DMS79 (cell line): ENCODE measurements around the gene ATP6V1E1.
A peak's percentile ranks its signal among the peaks of the same experiment; 100 is the strongest.
"Not testable (repeated sequence)": the region's sequence is repeated elsewhere in the genome, so short reads cannot be mapped to it uniquely, and the experiment has no call there.

Source experiments
- DNase-seq: peaks from one replicate; lab custom pipeline; 2025; lab: John Stamatoyannopoulos, UW

Gene ATP6V1E1

DNA sequence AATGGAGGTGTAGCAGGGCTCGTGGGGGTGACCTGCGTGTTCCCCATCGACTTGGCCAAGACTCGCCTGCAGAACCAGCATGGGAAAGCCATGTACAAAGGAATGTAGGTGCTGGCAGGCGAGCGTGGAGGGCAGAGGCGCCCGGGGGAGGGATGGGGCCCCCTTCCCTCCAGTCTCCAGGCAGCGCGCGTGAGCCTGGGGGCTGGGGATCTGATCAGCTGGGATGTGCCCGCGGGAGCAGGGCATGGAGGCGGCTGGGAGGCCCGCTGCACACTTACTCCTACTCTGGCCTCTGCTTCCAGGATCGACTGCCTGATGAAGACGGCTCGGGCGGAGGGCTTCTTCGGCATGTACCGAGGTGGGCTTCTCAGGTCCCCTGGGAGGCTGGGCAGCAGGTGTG is 47.5 kb downstream of the ATP6V1E1 start:
- no peak for DNase-seq

DNA sequence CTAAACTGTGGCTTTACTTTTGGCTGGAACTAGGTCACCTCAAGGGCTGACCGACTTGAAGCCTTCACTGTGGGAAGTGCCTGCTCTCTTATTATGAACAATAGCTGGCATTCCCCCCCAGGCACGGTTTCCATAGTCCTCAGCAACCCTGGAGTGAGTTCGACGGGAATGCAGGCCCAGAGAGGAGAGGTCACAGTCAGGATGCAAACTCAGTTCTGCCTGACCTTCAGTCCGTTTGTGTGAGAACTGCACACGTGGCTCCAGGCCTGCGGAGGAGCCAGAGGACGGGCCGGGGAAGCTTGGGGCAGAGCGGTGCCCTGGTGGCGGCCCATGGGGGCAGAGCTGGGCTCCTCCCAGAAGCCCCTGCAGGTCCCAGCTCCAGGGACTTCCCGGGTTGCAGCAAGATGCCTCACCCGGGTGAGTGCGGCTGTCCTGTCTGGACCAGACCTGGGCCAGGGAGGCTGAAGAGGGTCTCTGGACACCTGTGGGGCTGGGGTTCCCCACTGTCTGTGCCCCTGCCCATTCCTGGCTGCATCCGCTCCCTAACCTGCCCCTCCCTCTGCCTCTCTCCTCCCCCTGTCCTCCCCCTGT is 48.0 kb downstream of the ATP6V1E1 start:
- DNase-seq: no peak

DNA sequence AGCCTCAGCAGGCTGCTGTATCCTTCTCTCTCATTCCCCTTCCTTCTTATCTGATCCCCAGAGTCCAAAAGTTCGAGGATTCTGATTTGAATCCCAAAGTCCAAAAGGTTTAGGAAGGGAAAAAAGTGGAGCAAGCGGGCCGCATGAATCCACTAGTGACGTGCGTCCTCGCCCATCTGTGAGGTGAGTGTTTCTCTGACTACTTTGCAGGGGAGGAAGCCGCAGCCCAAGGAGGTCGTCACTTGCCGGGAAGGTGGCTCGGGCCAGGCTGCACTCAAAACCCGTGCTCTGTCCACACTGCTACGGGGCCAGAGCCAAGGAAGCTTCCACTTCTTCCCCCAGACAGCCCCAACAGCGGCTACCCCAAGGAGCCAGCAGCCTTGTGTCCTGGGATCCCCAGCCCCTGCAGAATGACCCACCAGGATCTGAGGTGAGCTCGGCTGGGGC is 49.0 kb downstream of the ATP6V1E1 start:
- DNase-seq: no peak

DNA sequence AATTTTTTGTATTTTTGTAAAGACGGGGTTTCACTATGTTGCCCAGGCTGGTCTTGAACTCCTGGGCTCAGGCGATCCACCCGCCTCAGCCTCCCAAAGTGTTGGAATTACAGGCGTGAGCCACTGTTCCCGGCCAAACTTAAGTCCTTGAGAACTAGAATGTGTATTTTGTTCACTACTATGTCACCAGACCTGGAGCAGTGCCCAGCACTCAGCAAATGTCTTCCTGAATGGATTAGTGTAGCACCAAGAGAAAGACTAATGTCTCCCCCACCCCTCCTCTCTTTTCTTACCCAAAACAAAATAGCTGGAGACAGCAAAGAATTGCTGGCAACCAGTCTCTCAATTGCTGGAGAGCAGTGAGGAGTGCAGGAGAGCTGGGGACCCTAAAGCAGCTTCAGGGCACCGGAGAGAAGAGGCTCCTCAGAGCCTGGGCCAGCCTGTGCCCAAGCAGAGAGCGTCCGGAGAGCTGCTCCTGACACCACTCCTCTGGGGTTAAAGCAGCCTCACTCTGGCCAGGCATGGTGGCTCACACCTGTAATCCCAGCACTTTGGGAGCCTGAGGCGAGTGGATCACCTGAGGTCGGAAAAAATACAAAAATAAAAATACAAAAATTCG is 50.3 kb downstream of the ATP6V1E1 start:
- DNase-seq: no peak

GRCh38 chr22:17576470-17576869 is 52.1 kb downstream of the ATP6V1E1 start:
- peak; percentile 18 for DNase-seq

DNA sequence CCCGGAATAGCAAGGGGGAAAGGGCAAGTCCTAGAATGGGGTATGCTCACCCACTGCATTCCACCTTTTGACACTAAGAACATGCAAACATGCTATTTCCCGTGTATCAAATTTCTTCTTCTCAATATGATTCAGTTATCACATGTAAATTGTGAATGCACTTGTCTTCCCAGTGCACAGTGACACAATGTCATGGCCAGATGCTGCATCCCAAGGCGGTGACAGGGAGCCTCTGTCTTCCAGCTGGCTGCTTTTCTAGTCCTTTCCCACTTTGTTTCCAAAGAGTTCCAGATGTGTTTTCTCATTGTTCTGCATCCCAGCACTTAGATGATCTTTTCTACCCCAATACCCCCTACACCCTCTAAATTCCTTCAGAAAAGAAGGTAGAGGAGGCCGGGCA is 52.9 kb downstream of the ATP6V1E1 start:
- DNase-seq: no peak

DNA sequence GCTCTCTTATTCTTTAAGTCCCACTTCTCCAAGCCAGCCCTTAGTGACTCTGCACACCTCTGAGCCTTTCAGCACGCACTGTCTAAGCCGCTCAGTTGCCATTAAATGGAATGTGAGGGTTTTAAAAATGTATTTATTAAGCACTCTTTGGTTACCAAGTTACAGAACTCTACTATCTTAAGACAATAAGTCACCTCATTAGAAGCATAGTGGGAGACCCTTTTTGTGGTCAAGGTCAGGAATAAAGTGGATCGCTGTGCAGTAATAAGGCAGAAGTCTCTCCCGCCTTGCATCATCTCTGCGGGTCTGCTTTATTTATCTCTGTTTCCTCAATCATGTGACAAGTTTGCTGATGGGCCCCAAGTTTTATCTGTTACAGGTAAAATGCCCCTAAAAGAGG is 53.4 kb downstream of the ATP6V1E1 start:
- DNase-seq: no peak

- no peak for DNase-seq
Measured at GRCh38 chr22:17570851-17571631, 57.5 kb downstream of the ATP6V1E1 start.

DNA sequence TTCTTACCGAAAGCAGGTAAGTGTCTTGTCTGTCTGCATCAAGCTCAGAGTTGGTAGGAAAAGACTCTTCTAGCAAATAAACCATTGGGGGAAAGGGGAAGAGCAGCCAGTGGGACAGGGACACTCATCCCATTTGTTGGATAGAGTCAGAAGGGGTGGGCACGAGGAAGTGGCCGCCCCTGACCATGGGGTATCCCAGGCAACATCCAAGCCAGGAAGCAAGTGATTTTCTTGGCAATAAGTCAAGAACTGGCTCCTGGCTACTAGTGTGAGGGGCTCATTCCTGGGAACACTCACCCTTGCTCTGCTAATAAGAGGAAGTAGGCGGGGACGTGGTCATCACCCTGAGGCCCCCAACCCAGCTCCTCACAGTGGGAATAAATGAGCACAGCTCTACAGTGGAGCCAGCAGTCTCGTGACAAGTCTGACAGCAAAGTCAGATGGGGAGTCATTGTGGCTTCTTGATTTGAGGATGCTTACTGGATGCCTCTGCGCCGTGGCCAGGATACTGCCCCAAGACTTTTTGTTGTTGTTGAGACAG is 58.5 kb downstream of the ATP6V1E1 start:
- DNase-seq: no peak

DNA sequence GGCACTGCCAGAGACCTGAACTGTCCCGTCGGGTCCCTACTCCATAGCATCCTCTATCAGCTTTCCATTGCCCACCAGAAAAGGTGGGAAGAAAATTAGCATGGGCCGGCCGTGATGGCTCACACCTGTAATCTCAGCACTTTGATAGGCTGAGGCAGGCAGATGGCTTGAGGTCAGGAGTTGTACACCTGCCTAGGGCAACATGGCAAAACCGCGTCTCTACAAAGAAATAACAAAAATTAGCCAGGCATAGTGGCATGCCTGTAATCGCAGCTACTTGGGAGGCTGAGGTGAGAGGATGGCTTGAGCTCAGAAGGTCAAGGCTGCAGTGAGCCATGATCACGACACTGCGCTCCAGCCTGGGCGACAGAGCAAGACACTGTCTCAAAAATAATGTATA is 61.8 kb downstream of the ATP6V1E1 start:
- DNase-seq: no peak

DNA sequence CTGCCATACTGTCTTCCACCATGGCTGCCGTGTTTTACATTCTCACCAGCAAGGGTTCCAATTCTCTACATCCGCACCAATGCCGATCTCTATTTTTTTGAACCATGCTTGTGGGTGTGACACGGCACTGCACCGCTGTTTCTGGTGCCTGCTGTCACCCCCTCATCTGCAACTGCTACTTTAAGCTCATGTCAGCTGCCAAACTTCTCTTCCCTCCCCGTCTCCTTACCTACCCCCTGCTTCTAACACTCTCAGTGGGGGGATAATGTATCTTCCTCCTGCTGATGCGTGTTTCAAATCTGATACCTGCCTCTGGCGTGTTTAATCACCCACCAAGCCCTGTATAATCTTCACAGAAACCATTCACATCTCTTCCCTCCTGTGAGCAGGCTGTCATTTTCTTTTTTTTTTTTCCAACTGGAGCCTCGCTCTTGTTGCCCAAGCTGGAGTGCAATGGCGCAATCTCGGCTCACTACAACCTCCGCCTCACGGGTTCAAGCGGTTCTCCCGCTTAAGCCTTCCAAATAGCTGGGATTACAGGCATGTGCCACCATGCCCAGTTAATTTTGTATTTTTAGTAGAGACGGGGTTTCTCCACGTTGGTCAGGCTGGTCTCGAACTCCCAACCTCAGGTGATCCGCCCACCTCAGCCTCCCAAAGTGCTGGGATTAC is 62.4 kb downstream of the ATP6V1E1 start:
- not testable (repeated sequence) for DNase-seq

DNA sequence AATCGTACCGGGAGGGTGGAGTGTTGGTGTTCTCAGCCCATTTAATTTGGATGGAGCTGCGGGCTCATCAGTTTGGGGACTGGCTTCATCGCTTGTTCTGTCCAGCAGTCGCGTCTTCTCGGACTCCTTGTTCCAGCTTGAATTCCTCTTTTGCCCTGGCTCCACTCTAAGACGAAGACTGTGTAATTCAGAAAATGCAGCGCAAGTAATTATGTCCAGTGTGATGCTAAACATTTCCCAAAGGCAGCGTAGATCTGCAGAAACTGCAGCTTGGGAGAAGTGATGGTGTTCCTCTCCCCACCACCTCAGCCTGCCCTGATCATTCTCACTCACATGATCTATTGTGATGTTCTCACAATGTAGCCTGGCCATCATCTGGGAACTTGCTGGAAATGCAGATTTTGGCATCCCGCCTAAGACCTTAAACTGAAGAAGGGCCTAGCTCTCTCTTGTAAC is 64.6 kb downstream of the ATP6V1E1 start:
- no peak for DNase-seq

DNA sequence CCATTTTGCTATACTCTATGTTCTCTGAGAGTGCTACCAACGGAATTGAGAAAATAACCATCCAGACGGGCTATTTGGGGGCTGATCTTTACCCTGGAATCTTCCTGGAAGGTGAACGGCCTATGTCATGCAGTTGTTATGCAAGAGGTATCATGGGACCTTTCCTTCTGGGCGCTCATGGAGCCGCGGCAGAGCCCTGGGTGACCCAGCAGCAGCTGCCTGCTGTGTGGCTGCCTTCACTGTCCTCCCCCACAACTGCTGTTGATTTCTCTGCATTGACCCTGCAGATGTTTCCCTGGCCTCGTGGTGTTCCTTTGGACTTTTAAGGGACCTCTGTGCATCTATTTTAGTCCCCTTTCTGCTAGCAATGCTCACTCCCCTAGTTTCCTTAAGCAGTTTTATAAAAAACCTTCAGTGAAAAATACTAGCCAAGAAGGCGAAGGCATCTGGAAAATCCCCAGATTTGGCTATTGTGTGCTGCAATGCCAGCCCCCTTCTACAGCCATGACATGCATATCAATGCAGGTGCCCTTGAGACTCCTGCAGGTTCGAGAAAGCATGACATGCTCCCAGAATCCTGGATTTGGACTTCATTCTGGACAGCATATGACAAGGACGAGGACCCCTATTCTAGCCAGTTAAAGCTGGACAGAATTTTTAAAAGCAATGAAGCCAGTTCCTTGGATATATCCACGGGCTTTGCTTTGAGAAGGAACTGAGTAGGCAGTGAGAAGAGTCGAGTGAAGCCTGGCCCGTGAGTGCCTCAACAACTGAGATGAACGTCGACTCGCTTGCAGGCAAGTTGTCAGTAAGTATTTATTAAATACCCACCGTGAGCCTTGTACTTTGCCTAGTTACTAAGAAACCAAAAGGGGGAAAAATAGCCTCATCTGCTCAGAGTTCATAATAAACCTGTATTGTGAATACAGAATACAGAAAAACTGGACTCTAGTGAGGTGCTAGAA is 65.4 kb downstream of the ATP6V1E1 start, which contains the start of gene SLC25A18:
Gene SLC25A18 (plus strand): TSS at position 593 of the 965 bp plus-strand sequence. CDS start 16,447 bp downstream, outside the sequence.
- no peak for DNase-seq

- no peak for DNase-seq
Measured at GRCh38 chr22:17559188-17559587, 69.4 kb downstream of the ATP6V1E1 start.

DNA sequence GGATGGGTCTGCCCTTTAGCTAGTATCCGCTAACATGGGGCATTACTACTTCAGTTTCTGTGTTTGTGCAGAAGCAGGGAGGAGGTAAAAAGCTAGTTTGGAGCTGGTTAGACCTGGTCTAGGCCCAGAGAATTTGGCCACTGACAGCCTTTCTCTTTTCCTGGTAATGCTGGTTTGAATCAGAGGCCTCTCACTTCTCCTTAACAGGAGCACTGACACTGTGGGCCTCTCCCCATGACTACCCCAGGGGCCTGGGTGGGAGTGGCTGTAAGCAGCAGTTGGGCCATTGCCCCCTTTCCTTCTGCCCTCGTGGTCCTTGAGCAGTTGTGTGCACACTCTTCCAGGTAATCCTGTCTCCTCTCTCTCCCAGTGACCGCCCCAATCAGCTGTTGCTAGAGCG is 73.7 kb downstream of the ATP6V1E1 start:
- DNase-seq: no peak

DNA sequence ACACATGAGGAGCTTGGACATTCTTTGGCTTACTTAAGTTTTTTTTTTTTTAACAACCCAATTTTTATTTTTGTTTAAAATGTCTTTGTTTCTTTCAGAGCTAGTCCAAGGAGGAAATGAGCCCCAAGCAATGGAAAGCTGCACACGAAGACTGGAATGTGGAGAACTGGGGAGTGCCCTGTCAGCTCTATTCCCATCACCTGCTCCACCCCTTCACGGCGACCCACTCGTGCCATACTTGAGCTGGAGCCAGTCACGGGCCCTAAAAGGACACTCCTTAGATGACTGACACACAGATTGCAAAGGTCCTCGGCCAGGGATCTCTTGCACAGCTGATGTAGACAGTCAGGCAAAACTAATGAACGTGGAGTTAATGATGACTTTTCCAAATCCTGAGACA is 75.8 kb downstream of the ATP6V1E1 start:
- DNase-seq: no peak

GRCh38 chr22:17549655-17550054 is 78.9 kb downstream of the ATP6V1E1 start:
- no peak for DNase-seq

DNA sequence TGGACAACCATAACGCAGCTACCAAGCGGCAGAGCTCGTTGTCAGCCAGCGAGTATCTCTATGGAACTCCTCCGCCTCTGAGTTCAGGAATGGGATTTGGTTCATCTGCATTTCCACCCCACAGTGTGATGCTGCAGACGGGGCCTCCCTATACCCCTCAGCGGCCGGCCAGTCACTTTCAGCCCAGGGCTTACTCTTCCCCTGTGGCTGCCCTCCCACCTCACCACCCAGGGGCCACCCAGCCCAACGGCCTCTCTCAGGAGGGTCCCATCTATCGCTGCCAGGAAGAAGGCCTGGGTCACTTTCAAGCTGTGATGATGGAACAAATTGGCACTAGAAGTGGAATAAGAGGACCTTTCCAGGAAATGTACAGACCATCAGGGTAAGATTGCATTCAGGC is 79.4 kb downstream of the ATP6V1E1 start:
- no peak for DNase-seq

DNA sequence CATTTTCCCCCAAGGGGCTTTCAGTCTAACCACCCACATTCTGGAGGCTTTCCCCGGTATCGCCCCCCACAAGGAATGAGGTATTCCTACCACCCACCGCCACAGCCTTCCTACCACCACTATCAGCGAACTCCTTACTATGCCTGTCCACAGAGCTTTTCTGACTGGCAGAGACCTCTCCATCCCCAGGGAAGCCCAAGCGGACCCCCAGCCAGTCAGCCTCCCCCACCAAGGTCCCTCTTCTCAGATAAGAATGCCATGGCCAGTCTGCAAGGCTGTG is 79.9 kb downstream of the ATP6V1E1 start:
- DNase-seq: no peak

DNA sequence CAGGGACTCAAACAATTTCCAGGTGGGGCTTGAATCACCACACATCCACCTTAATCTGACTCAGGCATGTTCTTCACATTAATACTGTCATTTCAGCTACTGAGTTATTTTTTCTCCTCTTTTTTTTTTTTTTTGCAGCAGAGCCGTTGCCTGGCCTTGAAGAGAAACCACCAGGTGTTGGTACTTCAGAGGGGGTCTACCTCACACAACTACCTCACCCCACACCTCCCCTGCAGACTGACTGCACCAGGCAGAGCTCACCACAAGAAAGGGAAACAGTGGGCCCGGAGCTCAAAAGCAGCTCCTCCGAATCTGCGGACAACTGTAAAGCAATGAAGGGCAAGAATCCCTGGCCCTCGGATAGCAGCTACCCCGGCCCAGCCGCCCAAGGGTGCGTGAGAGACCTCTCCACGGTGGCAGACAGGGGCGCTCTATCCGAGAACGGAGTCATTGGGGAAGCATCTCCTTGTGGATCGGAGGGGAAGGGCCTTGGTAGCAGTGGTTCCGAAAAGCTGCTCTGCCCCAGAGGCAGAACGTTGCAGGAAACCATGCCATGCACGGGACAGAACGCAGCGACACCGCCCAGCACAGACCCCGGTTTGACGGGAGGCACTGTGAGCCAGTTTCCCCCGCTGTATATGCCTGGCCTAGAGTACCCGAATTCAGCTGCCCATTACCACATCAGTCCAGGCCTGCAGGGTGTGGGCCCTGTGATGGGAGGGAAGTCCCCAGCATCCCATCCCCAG is 80.4 kb downstream of the ATP6V1E1 start:
- no peak for DNase-seq

- DNase-seq: no peak
Measured at GRCh38 chr22:17542452-17542851, 86.1 kb downstream of the ATP6V1E1 start.
